ENCODE results near the gene CCDC102A.

DNA sequence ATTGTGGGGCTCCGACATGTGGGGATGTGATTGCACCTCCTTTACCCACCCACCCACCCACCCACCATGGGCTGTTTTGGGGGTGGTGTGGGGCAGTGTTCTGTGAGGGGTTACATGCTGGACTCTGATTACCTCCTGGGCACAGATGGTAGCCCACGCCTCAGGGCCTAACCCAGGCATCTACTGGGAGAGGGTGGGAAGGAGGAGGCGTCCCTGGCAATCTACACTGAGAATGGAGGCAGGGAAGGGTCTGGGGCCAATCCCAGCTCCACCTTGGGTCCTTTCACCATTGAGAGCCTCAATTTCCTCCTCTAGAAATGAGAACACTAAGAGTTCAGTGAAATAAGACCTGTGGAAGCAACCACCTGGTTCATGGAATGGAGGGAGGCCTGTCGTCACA is 38.3 kb downstream of the CCDC102A start:
- no peak for TF ChIP-seq FOXM1 (IDR thresholded peaks at IDR 0.05; ENCODE audit: low read depth)
- no peak for TF ChIP-seq FOXM1 (CRISPR knock-in tag; IDR thresholded peaks at IDR 0.05; ENCODE audit: low read depth)
- TF ChIP-seq CHD1 (IDR thresholded peaks at IDR 0.05; ENCODE audit: low read length), result no peak
- no peak for TF ChIP-seq CTCF (IDR thresholded peaks at IDR 0.05 in 2 of 3, conservative IDR thresholded peaks at IDR 0.05 in 1 of 3; ENCODE audit: insufficient read depth in 2 of 3, low read depth in 1 of 3, low read length in 3 of 3)
- TF ChIP-seq XRCC3 (IDR thresholded peaks at IDR 0.05), result no peak
- no peak for TF ChIP-seq ZBTB26 (CRISPR knock-in tag; IDR thresholded peaks at IDR 0.05)

Measured in K562 (cell line).